ENCODE results near the gene ARSG. TPM values are rescaled to one million over a fixed set of nuclear protein-coding genes. Genes with fewer than 3 reads are reported as not detected.

ARSG gene
- total and polyA plus RNA-seq, 2 of the 4 experiments (the other 2 are of a cell fraction): 2.9 to 3.0 TPM

DNA sequence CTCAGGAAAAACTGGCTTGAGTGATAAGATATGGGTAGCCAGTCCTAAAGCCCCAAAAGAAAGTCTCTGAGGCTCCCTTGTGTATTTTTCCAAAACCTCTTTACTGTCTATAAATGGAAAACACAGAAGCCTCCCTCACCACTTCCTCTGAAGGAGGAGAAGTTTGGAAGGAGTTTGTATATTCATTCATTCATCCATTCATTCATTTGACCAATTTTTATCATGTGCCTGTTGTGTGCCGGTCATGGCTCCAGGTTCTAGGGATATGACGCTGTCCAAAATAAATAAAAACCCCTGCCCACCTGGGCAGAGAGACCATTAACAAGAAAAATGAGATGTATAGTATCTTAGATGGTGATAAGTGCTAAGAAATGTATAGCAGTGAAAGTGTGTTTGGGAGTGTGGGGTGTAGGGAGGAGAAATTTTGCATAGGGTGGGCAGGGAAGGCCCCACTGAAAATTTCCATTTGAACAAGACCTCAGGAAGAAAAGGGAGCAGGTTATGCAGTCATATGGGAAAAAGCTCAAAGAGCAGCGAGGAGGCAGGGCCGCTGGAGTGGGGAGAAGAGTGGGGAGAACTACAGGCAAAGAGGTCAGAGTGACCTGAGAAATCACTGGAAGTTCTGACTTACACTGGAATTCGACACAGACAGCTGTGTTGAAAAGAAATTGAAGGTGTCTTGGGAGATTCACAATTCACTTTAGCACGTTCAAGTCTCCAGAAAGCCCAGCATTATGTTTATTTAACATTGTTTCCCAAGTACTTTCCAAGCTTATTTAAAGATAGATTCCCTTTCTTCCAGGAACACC lies 172.1 kb downstream of the ARSG start (continued):
- TF ChIP-seq, protein P1, sequence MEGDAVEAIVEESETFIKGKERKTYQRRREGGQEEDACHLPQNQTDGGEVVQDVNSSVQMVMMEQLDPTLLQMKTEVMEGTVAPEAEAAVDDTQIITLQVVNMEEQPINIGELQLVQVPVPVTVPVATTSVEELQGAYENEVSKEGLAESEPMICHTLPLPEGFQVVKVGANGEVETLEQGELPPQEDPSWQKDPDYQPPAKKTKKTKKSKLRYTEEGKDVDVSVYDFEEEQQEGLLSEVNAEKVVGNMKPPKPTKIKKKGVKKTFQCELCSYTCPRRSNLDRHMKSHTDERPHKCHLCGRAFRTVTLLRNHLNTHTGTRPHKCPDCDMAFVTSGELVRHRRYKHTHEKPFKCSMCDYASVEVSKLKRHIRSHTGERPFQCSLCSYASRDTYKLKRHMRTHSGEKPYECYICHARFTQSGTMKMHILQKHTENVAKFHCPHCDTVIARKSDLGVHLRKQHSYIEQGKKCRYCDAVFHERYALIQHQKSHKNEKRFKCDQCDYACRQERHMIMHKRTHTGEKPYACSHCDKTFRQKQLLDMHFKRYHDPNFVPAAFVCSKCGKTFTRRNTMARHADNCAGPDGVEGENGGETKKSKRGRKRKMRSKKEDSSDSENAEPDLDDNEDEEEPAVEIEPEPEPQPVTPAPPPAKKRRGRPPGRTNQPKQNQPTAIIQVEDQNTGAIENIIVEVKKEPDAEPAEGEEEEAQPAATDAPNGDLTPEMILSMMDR (conservative IDR thresholded peaks at IDR 0.05; ENCODE audit: low read depth, low read length): no peak

DNA sequence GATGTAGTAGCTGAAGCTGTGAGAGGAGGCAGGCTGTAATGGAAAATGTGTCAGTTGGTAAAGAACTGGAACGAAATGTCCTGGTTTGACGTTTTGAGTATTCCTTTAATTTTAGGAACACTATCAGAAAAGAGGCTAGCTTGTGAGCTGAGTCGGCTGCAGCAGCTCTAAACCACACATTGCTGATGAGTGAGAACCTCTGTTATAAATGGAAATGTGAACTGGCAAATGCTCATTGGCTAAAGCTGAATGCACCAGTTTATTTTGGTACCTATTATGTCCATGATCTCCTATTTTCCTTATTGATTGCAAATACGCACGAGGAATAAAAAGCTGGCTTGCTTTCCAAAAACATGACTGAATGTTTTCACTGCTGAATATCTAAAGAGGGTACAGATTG lies 177.0 kb downstream of the ARSG start:
- H4K5ac ChIP-seq (ENCODE audit: low read depth, low read length): no peak overlapping the region
- H4K91ac ChIP-seq (ENCODE audit: insufficient read depth, low read depth, low read length): no peak overlapping the region
- H3K4me1 ChIP-seq (ENCODE audit: control insufficient read depth, insufficient read depth, low read length): no peaks in the 10 kb centered on the region
- in situ Hi-C loops (cut with MboI; ENCODE audit: low sequenced_read_pairs) (loop anchor here (25.0 kb wide), 1 partner anchor 506 kb away; no protein-coding TSS in a partner anchor), dilution Hi-C loops (cut with HindIII; ENCODE audit: low sequenced_read_pairs, unreplicated experiment) (no loop called here), intact Hi-C loops (cut with micrococcal nuclease) (loop anchor here (10.0 kb wide), 2 partner anchors 504 to 776 kb away; no protein-coding TSS in a partner anchor)
- H2AFZ ChIP-seq (replicated peaks; ENCODE audit: low read length, poor library complexity): no peak overlapping the region
- no peak overlapping the region for H3K18ac ChIP-seq (ENCODE audit: low read depth, low read length)
- no CpG with 5 or more reads among the region's 5 CpGs for WGBS, 2 experiments (ENCODE audit: extremely low coverage in 2 of 2, insufficient read length in 1 of 2)
- ChIA-PET CTCF (interaction anchor here (1.1 to 1.4 kb wide), 2 partner anchors 14 to 69 kb away, joined by 3 read pairs; no protein-coding TSS in a partner anchor), POLR2A (ENCODE audit: unreplicated experiment) (no interaction called here)
- H2BK5ac ChIP-seq (ENCODE audit: low read depth, low read length, poor library complexity, severe bottlenecking): no peak overlapping the region
- H3K56ac ChIP-seq (ENCODE audit: extremely low read depth, insufficient read depth, low read length): no peak overlapping the region
- no peak overlapping the region for H2BK20ac ChIP-seq (ENCODE audit: low read depth, low read length)
- no peaks in the 10 kb centered on the region for H3K36me3 ChIP-seq (ENCODE audit: control insufficient read depth, insufficient read depth, low read length)
- no peak overlapping the region for H3K14ac ChIP-seq (replicated peaks; ENCODE audit: low read depth, low read length)
- BruUV-seq (replicated peaks): no TSS peak
- no peak overlapping the region for H3K4ac ChIP-seq (ENCODE audit: low read depth, low read length)
- no peak overlapping the region for H3K23ac ChIP-seq (ENCODE audit: low read depth, low read length)
- no peaks in the 10 kb centered on the region for H3K9me1 ChIP-seq (ENCODE audit: insufficient read depth, low read length)
- H3K9ac ChIP-seq (ENCODE audit: low read depth, low read length): no peak overlapping the region
- no peak overlapping the region for H3K27ac ChIP-seq (ENCODE audit: insufficient read depth, low read length)
- DNase-seq (peak; percentile 46), ATAC-seq (ENCODE audit: low read depth) (peak; percentile 44; the same call in 1 of the 2 replicates)
- no peak for TF ChIP-seq BHLHE40 (IDR thresholded peaks at IDR 0.05; ENCODE audit: low read depth, low read length)
- TF ChIP-seq NFE2L2 (IDR thresholded peaks at IDR 0.05; ENCODE audit: low read depth, low read length): no peak
- no peaks in the 10 kb centered on the region for H4K20me1 ChIP-seq (ENCODE audit: insufficient read depth, low read length)
- H3K4me3 ChIP-seq (ENCODE audit: insufficient read depth, low read depth, low read length): no peak overlapping the region
- H2AK5ac ChIP-seq (ENCODE audit: low read depth, low read length): no peak overlapping the region
- H4K8ac ChIP-seq (ENCODE audit: low read depth in 2 of 2, low read length in 2 of 2): no peak overlapping the region
- H3K27me3 ChIP-seq (ENCODE audit: control insufficient read depth, insufficient read depth, low read length): no peaks in the 10 kb centered on the region; the same call in 1 of the 2 replicates
- no peak overlapping the region for H2BK120ac ChIP-seq (ENCODE audit: low read depth, low read length)
- no peaks in the 10 kb centered on the region; the same call in 1 of the 2 replicates for H3K9me3 ChIP-seq (ENCODE audit: control insufficient read depth, insufficient read depth, low read length)
- H2AK9ac ChIP-seq (replicated peaks; ENCODE audit: low read depth, low read length, poor library complexity): no peak overlapping the region
- no peaks in the 10 kb centered on the region for H3K79me1 ChIP-seq (ENCODE audit: low read depth in 1 of 2, low read length in 2 of 2)
- no peak overlapping the region for H2BK15ac ChIP-seq (ENCODE audit: low read depth, low read length)
- no peak overlapping the region for H3K4me2 ChIP-seq (ENCODE audit: low read depth, low read length)

Data from IMR-90 (cell line).